ENCODE data around the gene MCF2L. TPM values are rescaled to one million over a fixed set of nuclear protein-coding genes. Genes with fewer than 3 reads are reported as not detected.

MCF2L gene
- total RNA-seq, 2 donors from 2014 or later = 37.4 to 74.8 TPM

DNA sequence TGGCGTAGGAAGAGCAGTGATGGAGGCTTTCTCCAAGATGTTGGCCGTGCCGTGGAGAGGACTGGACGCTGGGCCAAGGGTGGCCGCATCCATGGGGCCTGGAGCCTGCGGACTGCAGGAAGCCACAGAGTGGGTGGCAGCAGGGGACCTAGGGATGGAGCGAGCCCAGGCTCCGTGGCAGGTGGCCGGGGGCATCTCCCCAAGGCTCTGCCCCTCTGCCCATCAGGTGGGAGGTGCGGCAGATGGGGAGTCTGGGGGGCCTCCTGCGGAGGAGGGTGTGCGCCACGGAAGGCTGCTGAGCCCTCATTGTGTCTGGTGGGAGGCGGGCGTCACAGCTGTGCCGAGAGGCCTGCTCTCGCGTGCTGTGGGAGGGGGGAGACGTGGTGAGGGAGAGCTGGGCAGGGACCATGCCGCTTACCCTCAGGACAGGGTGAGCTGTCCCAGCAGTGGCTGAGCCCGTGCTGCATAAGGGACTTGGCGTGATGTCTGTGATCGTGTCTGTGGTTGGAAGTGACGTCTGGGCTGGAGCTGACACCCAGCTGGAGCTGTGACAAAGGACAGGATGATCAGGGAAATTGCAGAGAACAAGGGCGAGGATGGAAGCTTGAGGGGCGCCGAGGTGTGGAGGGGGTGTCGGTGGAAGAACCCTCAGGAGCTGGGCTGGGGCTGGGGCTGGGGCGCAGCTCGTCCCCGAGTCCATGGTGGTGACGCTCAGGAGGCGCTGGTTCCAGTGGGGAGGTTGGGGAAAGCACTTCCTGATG lies 13.4 kb downstream of the MCF2L start:
- no peak for ATAC-seq
- Histone ChIP-seq H3K27me3 (no peaks in the 10 kb centered on the region), H3K27ac (peak overlapping the region in 1 of 4 donors; percentile 42), H3K4me1 (peaks cover 10% of the 10 kb centered on the region), H3K9me3 (no peaks in the 10 kb centered on the region), H3K36me3 (replicated peaks in 1 of 2; ENCODE audit: insufficient read depth in 1 of 2, low read depth in 2 of 2) (no peaks in the 10 kb centered on the region), H3K4me3 (no peak overlapping the region)
- TF ChIP-seq POLR2A (IDR thresholded peaks at IDR 0.05) = no peak
- TF ChIP-seq, protein P1, sequence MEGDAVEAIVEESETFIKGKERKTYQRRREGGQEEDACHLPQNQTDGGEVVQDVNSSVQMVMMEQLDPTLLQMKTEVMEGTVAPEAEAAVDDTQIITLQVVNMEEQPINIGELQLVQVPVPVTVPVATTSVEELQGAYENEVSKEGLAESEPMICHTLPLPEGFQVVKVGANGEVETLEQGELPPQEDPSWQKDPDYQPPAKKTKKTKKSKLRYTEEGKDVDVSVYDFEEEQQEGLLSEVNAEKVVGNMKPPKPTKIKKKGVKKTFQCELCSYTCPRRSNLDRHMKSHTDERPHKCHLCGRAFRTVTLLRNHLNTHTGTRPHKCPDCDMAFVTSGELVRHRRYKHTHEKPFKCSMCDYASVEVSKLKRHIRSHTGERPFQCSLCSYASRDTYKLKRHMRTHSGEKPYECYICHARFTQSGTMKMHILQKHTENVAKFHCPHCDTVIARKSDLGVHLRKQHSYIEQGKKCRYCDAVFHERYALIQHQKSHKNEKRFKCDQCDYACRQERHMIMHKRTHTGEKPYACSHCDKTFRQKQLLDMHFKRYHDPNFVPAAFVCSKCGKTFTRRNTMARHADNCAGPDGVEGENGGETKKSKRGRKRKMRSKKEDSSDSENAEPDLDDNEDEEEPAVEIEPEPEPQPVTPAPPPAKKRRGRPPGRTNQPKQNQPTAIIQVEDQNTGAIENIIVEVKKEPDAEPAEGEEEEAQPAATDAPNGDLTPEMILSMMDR (IDR thresholded peaks at IDR 0.05) = no peak
- intact Hi-C loops (cut with DNase I) = no loop called here
- no peak for DNase-seq
- WGBS, 2 donors = 86% methylated on average over 28 to 30 of the region's 33 CpGs

GRCh38 chr13:112983042-112983305 lies 14.0 kb downstream of the MCF2L start:
- Histone ChIP-seq H3K9me3 (no peaks in the 10 kb centered on the region), H3K4me1 (peaks cover 10% of the 10 kb centered on the region), H3K4me3 (no peak overlapping the region), H3K27me3 (no peaks in the 10 kb centered on the region), H3K36me3 (replicated peaks in 1 of 2; ENCODE audit: insufficient read depth in 1 of 2, low read depth in 2 of 2) (no peaks in the 10 kb centered on the region), H3K27ac (peak overlapping the region in 1 of 4 donors; percentile 42)
- ATAC-seq (no peak), DNase-seq (no peak)
- TF ChIP-seq POLR2A (IDR thresholded peaks at IDR 0.05) = no peak
- TF ChIP-seq, protein P1 (IDR thresholded peaks at IDR 0.05) = no peak
- intact Hi-C loops (cut with DNase I) = no loop called here
- 86 to 91% methylated on average over 5 of the region's 5 CpGs for WGBS, 2 donors

DNA sequence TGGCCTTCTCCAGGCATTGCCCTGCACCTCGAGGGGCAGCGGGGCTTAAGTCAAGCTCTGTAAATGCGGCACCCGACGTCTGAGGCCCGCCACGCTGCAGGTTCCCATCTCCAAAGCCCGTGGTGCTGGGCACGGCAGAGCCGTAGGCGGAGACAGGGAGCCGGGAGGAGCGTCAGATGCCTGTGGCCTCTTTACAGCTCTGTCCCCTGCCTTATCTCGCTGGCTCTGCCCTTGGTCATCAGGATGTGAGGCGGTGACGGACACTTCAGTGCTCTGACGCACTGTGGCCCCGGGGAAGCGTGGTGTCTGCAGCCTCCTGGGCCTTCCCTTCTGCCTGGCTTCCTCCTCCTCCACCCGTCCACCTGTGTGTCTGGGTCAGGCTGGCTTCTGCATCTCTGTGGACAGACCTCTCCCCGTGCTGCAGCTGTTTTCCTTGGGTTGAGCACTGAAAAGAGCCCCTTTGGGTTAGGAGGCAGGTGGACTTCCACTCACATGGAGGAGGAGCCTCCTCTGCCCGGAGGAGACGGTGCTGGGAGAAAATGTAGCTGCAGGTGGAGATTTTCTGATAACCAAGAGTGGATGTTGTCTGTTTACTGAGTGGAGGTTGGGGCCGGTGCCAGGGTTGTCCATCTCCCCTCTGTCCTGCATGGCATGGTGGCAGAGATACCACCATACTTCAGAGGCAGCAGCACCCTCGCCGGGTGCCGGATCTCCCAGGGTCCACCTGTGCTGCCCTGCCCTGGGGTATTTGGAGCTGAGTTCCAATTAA lies 14.6 kb downstream of the MCF2L start:
- intact Hi-C loops (cut with DNase I) = no loop called here
- Histone ChIP-seq H3K36me3 (replicated peaks in 1 of 2; ENCODE audit: insufficient read depth in 1 of 2, low read depth in 2 of 2) (no peaks in the 10 kb centered on the region), H3K27me3 (no peaks in the 10 kb centered on the region), H3K9me3 (no peaks in the 10 kb centered on the region), H3K4me3 (no peak overlapping the region), H3K27ac (peak overlapping the region in 1 of 4 donors; percentile 42), H3K4me1 (peaks cover 10% of the 10 kb centered on the region)
- DNase-seq = peak in 1 of 4 donors; percentile 31
- 76 to 86% methylated on average over 15 to 27 of the region's 27 CpGs for WGBS, 2 donors
- no peak for ATAC-seq
- peak in 2 of 3 donors; percentile 17 to 34 for TF ChIP-seq POLR2A (IDR thresholded peaks at IDR 0.05)
- TF ChIP-seq, protein P1 (IDR thresholded peaks at IDR 0.05) = no peak

GRCh38 chr13:112984501-112984900 lies 15.5 kb downstream of the MCF2L start:
- H3K27me3 ChIP-seq = no peaks in the 10 kb centered on the region
- H3K36me3 ChIP-seq (replicated peaks in 1 of 2; ENCODE audit: insufficient read depth in 1 of 2, low read depth in 2 of 2) = no peaks in the 10 kb centered on the region
- no peaks in the 10 kb centered on the region for H3K9me3 ChIP-seq
- DNase-seq = no peak
- peak overlapping the region in 3 of 4 donors; percentile 14 to 65 (median 65) for H3K27ac ChIP-seq
- no peak overlapping the region for H3K4me3 ChIP-seq
- ATAC-seq = no peak
- intact Hi-C loops (cut with DNase I) = no loop called here
- H3K4me1 ChIP-seq = peaks cover 10% of the 10 kb centered on the region
- no peak for TF ChIP-seq POLR2A (IDR thresholded peaks at IDR 0.05)
- TF ChIP-seq, protein P1 (IDR thresholded peaks at IDR 0.05) = no peak
- WGBS, 2 donors = 73 to 75% methylated on average over 11 of the region's 11 CpGs

Data from body of pancreas (tissue), 4 donors.